ENCODE measurements around the gene FABP1. TPM values are rescaled to one million over a fixed set of nuclear protein-coding genes. Genes with fewer than 3 reads are reported as not detected.

Gene FABP1
- total and polyA plus RNA-seq, 2 of the 4 experiments (the other 2 are of a cell fraction), result not detected

DNA sequence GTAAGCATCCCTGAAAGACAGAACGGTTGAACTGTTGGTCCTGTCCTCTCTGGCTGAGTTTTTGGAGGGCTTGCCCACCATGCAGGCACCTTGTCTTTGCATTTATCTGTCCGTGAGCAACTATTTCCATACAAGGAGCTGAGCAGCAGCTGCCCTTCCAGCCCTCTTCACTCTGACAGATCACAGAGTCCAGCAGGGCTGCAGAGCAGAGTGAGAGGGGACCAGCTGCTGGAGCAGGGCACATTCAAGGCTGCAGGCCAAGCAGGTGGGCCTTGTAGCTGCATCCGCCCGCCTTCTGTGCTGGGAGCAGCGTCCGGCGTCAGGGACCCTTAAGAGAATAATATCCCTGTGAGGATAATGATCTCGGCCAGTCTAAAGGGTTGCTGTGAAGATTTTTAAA lies 50.8 kb downstream of the FABP1 start:
- TF ChIP-seq FOS (IDR thresholded peaks at IDR 0.05; ENCODE audit: low read depth, low read length) (no peak), CEBPB (IDR thresholded peaks at IDR 0.05; ENCODE audit: low read depth, low read length) (no peak), CHD1 (IDR thresholded peaks at IDR 0.05; ENCODE audit: low read depth, low read length) (no peak), MAZ (IDR thresholded peaks at IDR 0.05; ENCODE audit: borderline replicate concordance, low read depth, low read length) (no peak), MXI1 (IDR thresholded peaks at IDR 0.05; ENCODE audit: borderline replicate concordance, low read depth, low read length) (no peak), NFE2L2 (IDR thresholded peaks at IDR 0.05; ENCODE audit: low read depth, low read length) (no peak)
- TF ChIP-seq, protein P1, sequence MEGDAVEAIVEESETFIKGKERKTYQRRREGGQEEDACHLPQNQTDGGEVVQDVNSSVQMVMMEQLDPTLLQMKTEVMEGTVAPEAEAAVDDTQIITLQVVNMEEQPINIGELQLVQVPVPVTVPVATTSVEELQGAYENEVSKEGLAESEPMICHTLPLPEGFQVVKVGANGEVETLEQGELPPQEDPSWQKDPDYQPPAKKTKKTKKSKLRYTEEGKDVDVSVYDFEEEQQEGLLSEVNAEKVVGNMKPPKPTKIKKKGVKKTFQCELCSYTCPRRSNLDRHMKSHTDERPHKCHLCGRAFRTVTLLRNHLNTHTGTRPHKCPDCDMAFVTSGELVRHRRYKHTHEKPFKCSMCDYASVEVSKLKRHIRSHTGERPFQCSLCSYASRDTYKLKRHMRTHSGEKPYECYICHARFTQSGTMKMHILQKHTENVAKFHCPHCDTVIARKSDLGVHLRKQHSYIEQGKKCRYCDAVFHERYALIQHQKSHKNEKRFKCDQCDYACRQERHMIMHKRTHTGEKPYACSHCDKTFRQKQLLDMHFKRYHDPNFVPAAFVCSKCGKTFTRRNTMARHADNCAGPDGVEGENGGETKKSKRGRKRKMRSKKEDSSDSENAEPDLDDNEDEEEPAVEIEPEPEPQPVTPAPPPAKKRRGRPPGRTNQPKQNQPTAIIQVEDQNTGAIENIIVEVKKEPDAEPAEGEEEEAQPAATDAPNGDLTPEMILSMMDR (conservative IDR thresholded peaks at IDR 0.05; ENCODE audit: low read depth, low read length), result no peak
- H4K5ac ChIP-seq (ENCODE audit: low read depth, low read length), result no peak overlapping the region
- dilution Hi-C loops (cut with HindIII; ENCODE audit: low sequenced_read_pairs, unreplicated experiment) (no loop called here), intact Hi-C loops (cut with micrococcal nuclease) (no loop called here), in situ Hi-C loops (cut with MboI; ENCODE audit: low sequenced_read_pairs) (no loop called here)
- H2AFZ ChIP-seq (replicated peaks; ENCODE audit: low read length, poor library complexity), result no peak overlapping the region
- H3K56ac ChIP-seq (ENCODE audit: extremely low read depth, insufficient read depth, low read length), result no peak overlapping the region
- peaks cover 3% of the 10 kb centered on the region; the same call in 1 of the 2 replicates for H3K4me1 ChIP-seq (ENCODE audit: control insufficient read depth, insufficient read depth, low read length)
- H2BK120ac ChIP-seq (ENCODE audit: low read depth, low read length), result no peak overlapping the region
- H3K9me3 ChIP-seq (ENCODE audit: control insufficient read depth, insufficient read depth, low read length), result peaks cover 5% of the 10 kb centered on the region; the same call in 1 of the 2 replicates
- no CpG with 5 or more reads among the region's 8 CpGs for WGBS, 2 experiments (ENCODE audit: extremely low coverage in 2 of 2, insufficient read length in 1 of 2)
- no peak overlapping the region for H4K8ac ChIP-seq (ENCODE audit: low read depth in 2 of 2, low read length in 2 of 2)
- no peak overlapping the region for H2AK5ac ChIP-seq (ENCODE audit: low read depth, low read length)
- H3K79me1 ChIP-seq (ENCODE audit: low read depth in 1 of 2, low read length in 2 of 2), result no peaks in the 10 kb centered on the region
- no peaks in the 10 kb centered on the region for H4K20me1 ChIP-seq (ENCODE audit: insufficient read depth, low read length)
- DNase-seq, result no peak
- H3K4me3 ChIP-seq (ENCODE audit: insufficient read depth, low read depth, low read length), result no peak overlapping the region
- H3K9me1 ChIP-seq (ENCODE audit: insufficient read depth, low read length), result no peaks in the 10 kb centered on the region
- H3K36me3 ChIP-seq (ENCODE audit: control insufficient read depth, insufficient read depth, low read length), result no peaks in the 10 kb centered on the region
- ChIA-PET CTCF (no interaction called here), POLR2A (ENCODE audit: unreplicated experiment) (no interaction called here)
- H3K4me2 ChIP-seq (ENCODE audit: low read depth, low read length), result no peak overlapping the region
- H3K27ac ChIP-seq (ENCODE audit: insufficient read depth, low read length), result no peak overlapping the region
- no peak overlapping the region for H3K9ac ChIP-seq (ENCODE audit: low read depth, low read length)
- H3K18ac ChIP-seq (ENCODE audit: low read depth, low read length), result no peak overlapping the region
- no peak overlapping the region for H2BK15ac ChIP-seq (ENCODE audit: low read depth, low read length)
- H3K14ac ChIP-seq (replicated peaks; ENCODE audit: low read depth, low read length), result no peak overlapping the region
- H4K91ac ChIP-seq (ENCODE audit: insufficient read depth, low read depth, low read length), result no peak overlapping the region
- no peak overlapping the region for H2BK5ac ChIP-seq (ENCODE audit: low read depth, low read length, poor library complexity, severe bottlenecking)
- no TSS peak for BruUV-seq (replicated peaks)
- no peak overlapping the region for H2BK20ac ChIP-seq (ENCODE audit: low read depth, low read length)
- H3K27me3 ChIP-seq (ENCODE audit: control insufficient read depth, insufficient read depth, low read length), result peaks cover 5% of the 10 kb centered on the region
- ATAC-seq (ENCODE audit: low read depth), result no peak
- no peak overlapping the region for H3K4ac ChIP-seq (ENCODE audit: low read depth, low read length)
- no peak overlapping the region for H3K23ac ChIP-seq (ENCODE audit: low read depth, low read length)
- no peak overlapping the region for H2AK9ac ChIP-seq (replicated peaks; ENCODE audit: low read depth, low read length, poor library complexity)

All from IMR-90 (cell line).